Measurements from ENCODE around the gene MRPL14.

The MRPL14 gene

GRCh38 chr6:44122801-44123200 lies 4.5 kb downstream of the MRPL14 start:
- peak; percentile 31 for DNase-seq (ENCODE audit: low spot score)

- DNase-seq (ENCODE audit: low spot score), result no peak
Measured at GRCh38 chr6:44120692-44121443, 6.4 kb downstream of the MRPL14 start.

GRCh38 chr6:44119704-44120262 lies 7.5 kb downstream of the MRPL14 start:
- DNase-seq (ENCODE audit: low spot score), result no peak

GRCh38 chr6:44117397-44118128 lies 9.7 kb downstream of the MRPL14 start:
- DNase-seq (ENCODE audit: low spot score), result no peak

- DNase-seq (ENCODE audit: low spot score), result no peak
Measured at GRCh38 chr6:44116641-44117382, 10.4 kb downstream of the MRPL14 start.

GRCh38 chr6:44115866-44116265 lies 11.4 kb downstream of the MRPL14 start:
- DNase-seq (ENCODE audit: low spot score), result no peak

GRCh38 chr6:44113414-44113813 lies 13.8 kb downstream of the MRPL14 start:
- no peak for DNase-seq (ENCODE audit: low spot score)

GRCh38 chr6:44111434-44112417 lies 15.5 kb downstream of the MRPL14 start:
- DNase-seq (ENCODE audit: low spot score), result no peak

- no peak for DNase-seq (ENCODE audit: low spot score)
Measured at GRCh38 chr6:44110966-44111365, 16.3 kb downstream of the MRPL14 start.

GRCh38 chr6:44110005-44110676 lies 17.1 kb downstream of the MRPL14 start:
- no peak for DNase-seq (ENCODE audit: low spot score)

GRCh38 chr6:44109212-44109611 lies 18.0 kb downstream of the MRPL14 start:
- DNase-seq (ENCODE audit: low spot score), result no peak

GRCh38 chr6:44108471-44108870 lies 18.8 kb downstream of the MRPL14 start:
- no peak for DNase-seq (ENCODE audit: low spot score)

- no peak for DNase-seq (ENCODE audit: low spot score)
Measured at GRCh38 chr6:44107017-44107416, 20.2 kb downstream of the MRPL14 start.

GRCh38 chr6:44105993-44106740 lies 21.1 kb downstream of the MRPL14 start:
- no peak for DNase-seq (ENCODE audit: low spot score)

GRCh38 chr6:44105146-44105545 lies 22.1 kb downstream of the MRPL14 start:
- no peak for DNase-seq (ENCODE audit: low spot score)

- peak; percentile 97 for DNase-seq (ENCODE audit: low spot score)
Measured at GRCh38 chr6:44104481-44105021, 22.7 kb downstream of the MRPL14 start.

- DNase-seq (ENCODE audit: low spot score), result no peak
Measured at GRCh38 chr6:44102527-44102926, 24.7 kb downstream of the MRPL14 start.

GRCh38 chr6:44101832-44102231 lies 25.4 kb downstream of the MRPL14 start:
- no peak for DNase-seq (ENCODE audit: low spot score)

- DNase-seq (ENCODE audit: low spot score), result no peak
Measured at GRCh38 chr6:44100088-44100550, 27.1 kb downstream of the MRPL14 start.

GRCh38 chr6:44099192-44099591 lies 28.1 kb downstream of the MRPL14 start:
- no peak for DNase-seq (ENCODE audit: low spot score)
